GM12892 (cell line): ENCODE measurements around the gene HNRNPC.

Experiments used
- POLR2A ChIP-seq: IDR thresholded peaks from 2 replicates; pipeline ENCODE4 v1.6.1; 2011; ENCODE audit warnings: low read depth, low read length, control low read depth
- POLR2AphosphoS5 ChIP-seq: IDR thresholded peaks from 2 replicates; pipeline ENCODE4 v1.6.1; 2011; ENCODE audit warnings: low read depth, low read length, control low read depth
- TAF1 ChIP-seq: IDR thresholded peaks from 2 replicates; pipeline ENCODE4 v1.6.1; 2011; ENCODE audit warnings: low read depth, mild to moderate bottlenecking, control low read depth, low read length, borderline replicate concordance

GRCh38 chr14:21229821-21230220, 39.4 kb downstream of the HNRNPC start:
- no peak for TF ChIP-seq POLR2A
- TF ChIP-seq POLR2AphosphoS5: no peak
- TF ChIP-seq TAF1: no peak
